CD4-positive, alpha-beta T cell (primary cell): Measurements from ENCODE around the gene SCUBE1. TPM values are rescaled to one million over a fixed set of nuclear protein-coding genes. Genes with fewer than 3 reads are reported as not detected.

Source experiments
- ATAC-seq: fragments of 200-7000 bp; cut with Tn5 transposase; one replicate; pipeline ENCODE4 v1.10.0; 2022; ENCODE audit warnings: mild to moderate bottlenecking; ENCODE audit not compliant: poor library complexity
- CTCF ChIA-PET: fragments of 350-600 bp; sonication (Branson Sonifier 250); formaldehyde crosslinking; loops from one replicate; lab custom pipeline; 2021; ENCODE audit warnings: antibody characterized with exemption, inconsistent platforms; lab: Charles Lee
- POLR2A ChIA-PET: fragments of 350-600 bp; sonication (Branson Sonifier 250); formaldehyde crosslinking; loops from one replicate; lab custom pipeline; 2021; ENCODE audit warnings: antibody characterized with exemption, inconsistent platforms; lab: Charles Lee
- DNase-seq, 14 experiments: peaks; one replicate each; pipeline ENCODE4 v3.0.0-alpha.2; 2013 to 2020; ENCODE audit warnings: mixed read lengths in 2 of 14
- H3K27ac ChIP-seq, 2 donors: one replicate each; pipeline versions ENCODE4 v1.5.1 to v1.7.0; 2013; ENCODE audit warnings: low read length in 2 of 2, low read depth in 1 of 2, mild to moderate bottlenecking in 1 of 2
- H3K27me3 ChIP-seq, 2 experiments: 1 replicate in 1 of 2; 2 replicates in 1 of 2; pipeline versions ENCODE4 v1.6.1 to v1.7.0; 2013; ENCODE audit warnings: low read length in 2 of 2, control low read depth in 1 of 2, mild to moderate bottlenecking in 1 of 2, moderate library complexity in 1 of 2; ENCODE audit not compliant: insufficient read depth in 2 of 2, control insufficient read depth in 1 of 2
- H3K36me3 ChIP-seq: one replicate; pipeline ENCODE4 v1.6.1; 2013; ENCODE audit warnings: low read length, control low read depth; ENCODE audit not compliant: insufficient read depth
- H3K4me1 ChIP-seq: one replicate; pipeline ENCODE4 v1.6.1; 2013; ENCODE audit warnings: low read length, control low read depth; ENCODE audit not compliant: insufficient read depth
- H3K4me3 ChIP-seq: one replicate; pipeline ENCODE4 v1.5.1; 2013; ENCODE audit warnings: mild to moderate bottlenecking, low read length, moderate library complexity
- H3K9me3 ChIP-seq, 2 experiments: 1 replicate in 1 of 2; 2 replicates in 1 of 2; pipeline versions ENCODE4 v1.6.1 to v1.7.0; 2013; ENCODE audit warnings: low read length in 2 of 2, mild to moderate bottlenecking in 2 of 2, control low read depth in 1 of 2, moderate library complexity in 1 of 2; ENCODE audit not compliant: control insufficient read depth in 1 of 2, insufficient read depth in 1 of 2
- H3K27ac Mint-ChIP-seq: one replicate; pipeline ENCODE4 v1.8.0; 2020; ENCODE audit warnings: mixed read lengths
- H3K27me3 Mint-ChIP-seq: one replicate; pipeline ENCODE4 v1.8.0; 2021; ENCODE audit warnings: mixed read lengths
- H3K36me3 Mint-ChIP-seq: one replicate; pipeline ENCODE4 v1.8.0; 2021; ENCODE audit warnings: low read depth, mixed read lengths
- H3K4me1 Mint-ChIP-seq: one replicate; pipeline ENCODE4 v1.8.0; 2021; ENCODE audit warnings: low read depth, mixed read lengths
- H3K4me3 Mint-ChIP-seq: one replicate; pipeline ENCODE4 v1.8.0; 2020; ENCODE audit warnings: mild to moderate bottlenecking, mixed read lengths
- H3K9me3 Mint-ChIP-seq: one replicate; pipeline ENCODE4 v1.8.0; 2020; ENCODE audit warnings: mixed read lengths
- intact Hi-C, 2 experiments: fragments of 100-400 bp; cut with DNase I in 1 of 2; cut with micrococcal nuclease in 1 of 2; formaldehyde crosslinking; loops; one replicate each; pipeline versions ENCODE4 v1.15.1 to v1.9.0; 2023 to 2025; cut with DNase I, micrococcal nuclease
- total RNA-seq, 174 experiments: library from RNA in 2 of 174; stranded (reverse) in 2 of 174; gene quantifications; one replicate each; pipeline ENCODE4 v1.2.3 and lab custom pipeline; 2021 to 2026
- TF ChIP-seq, protein P1 (sequence below): fragments of 200-600 bp; IDR thresholded peaks from one replicate; pipeline ENCODE4 v1.8.0; 2022; ENCODE audit warnings: antibody characterized with exemption, mild to moderate bottlenecking

SCUBE1 gene
- total RNA-seq, 2 experiments from 2014 or later: not detected

DNA sequence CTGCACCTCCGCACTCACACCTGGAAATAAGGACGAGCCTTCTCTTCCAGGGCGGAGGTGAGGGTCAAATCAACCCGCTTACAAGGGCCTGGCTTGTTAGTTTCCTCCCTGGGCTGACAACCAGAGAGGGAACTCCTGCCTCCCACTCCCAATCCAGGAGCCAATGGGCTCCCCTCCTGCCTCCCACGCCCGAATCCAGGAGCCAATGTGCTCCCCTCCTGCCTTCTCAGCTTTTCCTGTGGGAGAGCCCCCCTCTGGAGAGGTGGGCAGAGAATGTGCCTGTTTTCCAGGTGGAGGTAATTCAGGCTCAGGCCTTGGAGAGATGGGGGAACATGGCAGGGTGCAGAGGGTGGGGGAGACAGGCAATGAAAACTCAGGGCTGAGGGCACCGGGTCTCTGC lies 102.6 kb downstream of the SCUBE1 start:
- ATAC-seq (no peak), DNase-seq (no peak)
- H3K4me1 Mint-ChIP-seq: no peaks in the 10 kb centered on the region
- intact Hi-C loops: no loop called here
- no peaks in the 10 kb centered on the region for H3K9me3 Mint-ChIP-seq
- H3K4me3 Mint-ChIP-seq: no peak overlapping the region
- H3K27me3 ChIP-seq: no peaks in the 10 kb centered on the region
- H3K36me3 Mint-ChIP-seq: no peaks in the 10 kb centered on the region
- TF ChIP-seq, protein P1, sequence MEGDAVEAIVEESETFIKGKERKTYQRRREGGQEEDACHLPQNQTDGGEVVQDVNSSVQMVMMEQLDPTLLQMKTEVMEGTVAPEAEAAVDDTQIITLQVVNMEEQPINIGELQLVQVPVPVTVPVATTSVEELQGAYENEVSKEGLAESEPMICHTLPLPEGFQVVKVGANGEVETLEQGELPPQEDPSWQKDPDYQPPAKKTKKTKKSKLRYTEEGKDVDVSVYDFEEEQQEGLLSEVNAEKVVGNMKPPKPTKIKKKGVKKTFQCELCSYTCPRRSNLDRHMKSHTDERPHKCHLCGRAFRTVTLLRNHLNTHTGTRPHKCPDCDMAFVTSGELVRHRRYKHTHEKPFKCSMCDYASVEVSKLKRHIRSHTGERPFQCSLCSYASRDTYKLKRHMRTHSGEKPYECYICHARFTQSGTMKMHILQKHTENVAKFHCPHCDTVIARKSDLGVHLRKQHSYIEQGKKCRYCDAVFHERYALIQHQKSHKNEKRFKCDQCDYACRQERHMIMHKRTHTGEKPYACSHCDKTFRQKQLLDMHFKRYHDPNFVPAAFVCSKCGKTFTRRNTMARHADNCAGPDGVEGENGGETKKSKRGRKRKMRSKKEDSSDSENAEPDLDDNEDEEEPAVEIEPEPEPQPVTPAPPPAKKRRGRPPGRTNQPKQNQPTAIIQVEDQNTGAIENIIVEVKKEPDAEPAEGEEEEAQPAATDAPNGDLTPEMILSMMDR: no peak
- no peaks in the 10 kb centered on the region for H3K27me3 Mint-ChIP-seq
- POLR2A ChIA-PET: no interaction called here
- H3K27ac Mint-ChIP-seq: no peak overlapping the region
- CTCF ChIA-PET: no interaction called here
- no peaks in the 10 kb centered on the region for H3K36me3 ChIP-seq
- no peak overlapping the region for H3K27ac ChIP-seq
- no peak overlapping the region for H3K4me3 ChIP-seq
- H3K4me1 ChIP-seq: no peaks in the 10 kb centered on the region
- H3K9me3 ChIP-seq: no peaks in the 10 kb centered on the region

DNA sequence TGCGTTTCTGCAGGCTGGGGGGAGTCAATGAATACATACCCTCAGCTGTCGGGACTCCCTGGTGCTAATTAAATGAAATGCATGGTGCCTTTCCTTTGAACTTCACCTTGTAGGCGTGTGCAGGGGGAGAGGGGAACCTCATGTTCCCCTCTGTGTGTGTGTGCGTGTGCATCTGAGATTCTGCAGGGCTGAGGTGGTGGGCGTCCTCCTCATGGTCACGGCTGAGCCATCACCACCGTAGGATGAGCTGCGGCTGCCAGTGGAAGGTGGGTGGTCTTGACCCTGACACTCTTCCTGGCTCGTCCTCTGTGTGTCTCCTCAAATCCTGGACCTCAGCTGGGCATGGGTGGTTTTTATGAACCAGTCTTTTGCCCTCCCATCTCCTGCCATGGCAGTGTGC lies 103.2 kb downstream of the SCUBE1 start:
- CTCF ChIA-PET: no interaction called here
- no peaks in the 10 kb centered on the region for H3K27me3 ChIP-seq

DNA sequence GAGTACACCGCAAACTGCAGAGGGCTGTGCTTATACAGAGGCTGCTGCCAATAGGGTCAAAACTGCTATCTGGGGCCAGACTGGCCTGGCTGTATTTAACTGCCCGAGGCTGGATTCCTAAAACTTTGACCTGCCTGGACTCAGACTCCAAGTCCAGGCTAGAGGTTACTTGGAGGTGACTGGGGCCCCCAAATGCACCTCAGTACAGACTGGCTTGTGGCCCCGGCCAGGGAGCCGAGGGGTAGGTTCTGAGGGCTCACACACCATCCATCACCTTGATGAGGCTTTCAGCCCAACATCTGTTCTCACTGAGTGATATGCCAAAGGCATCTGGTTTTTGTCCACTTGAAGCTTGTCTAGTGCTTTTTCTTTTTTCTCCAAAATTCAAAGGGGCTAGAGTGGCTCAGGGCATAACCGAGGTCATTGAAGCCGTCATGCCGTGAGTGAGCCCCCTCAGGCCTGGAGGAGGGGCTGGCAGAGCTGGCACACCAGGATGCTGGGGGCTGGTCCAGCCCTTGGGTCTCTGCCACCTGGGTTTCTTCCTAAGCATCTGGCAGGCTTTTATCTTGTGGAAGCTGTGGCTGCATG lies 103.9 kb downstream of the SCUBE1 start:
- H3K36me3 ChIP-seq: no peaks in the 10 kb centered on the region
- H3K27me3 ChIP-seq: no peaks in the 10 kb centered on the region
- Mint-ChIP-seq H3K27me3 (no peaks in the 10 kb centered on the region), H3K36me3 (no peaks in the 10 kb centered on the region), H3K4me1 (no peaks in the 10 kb centered on the region), H3K27ac (no peak overlapping the region), H3K4me3 (no peak overlapping the region), H3K9me3 (no peaks in the 10 kb centered on the region)
- DNase-seq: no peak
- POLR2A ChIA-PET: no interaction called here
- H3K9me3 ChIP-seq: no peaks in the 10 kb centered on the region
- no peak overlapping the region for H3K4me3 ChIP-seq
- intact Hi-C loops: no loop called here
- CTCF ChIA-PET: no interaction called here
- H3K4me1 ChIP-seq: no peaks in the 10 kb centered on the region
- ATAC-seq: no peak
- TF ChIP-seq, protein P1: no peak
- no peak overlapping the region for H3K27ac ChIP-seq

More for the DNA sequence above, 103.2 kb downstream of the SCUBE1 start:
- Mint-ChIP-seq H3K4me3 (no peak overlapping the region), H3K27ac (no peak overlapping the region), H3K27me3 (no peaks in the 10 kb centered on the region), H3K4me1 (no peaks in the 10 kb centered on the region), H3K36me3 (no peaks in the 10 kb centered on the region), H3K9me3 (no peaks in the 10 kb centered on the region)
- POLR2A ChIA-PET: no interaction called here
- DNase-seq (no peak), ATAC-seq (no peak)
- TF ChIP-seq, protein P1: no peak
- Histone ChIP-seq H3K4me3 (no peak overlapping the region), H3K4me1 (no peaks in the 10 kb centered on the region), H3K9me3 (no peaks in the 10 kb centered on the region), H3K27ac (no peak overlapping the region), H3K36me3 (no peaks in the 10 kb centered on the region)
- intact Hi-C loops: no loop called here
